Psoas muscle (tissue), 8 donors: Measurements from ENCODE around the gene HS3ST2. TPM values are rescaled to one million over a fixed set of nuclear protein-coding genes. Genes with fewer than 3 reads are reported as not detected.

Experiments
- ATAC-seq, 4 donors: fragments of 200-7000 bp; cut with Tn5 transposase; one replicate each; pipeline ENCODE4 v1.9.1; 2020; ENCODE audit warnings: moderate library complexity in 3 of 4, mild to moderate bottlenecking in 2 of 4
- DNase-seq, 2 donors: peaks; one replicate each; pipeline ENCODE4 v3.0.0-alpha.2; 2020
- H3K27ac ChIP-seq: fragments of 200-600 bp; one replicate; pipeline ENCODE4 v1.8.0; 2022
- H3K27me3 ChIP-seq, 3 donors: fragments of 200-600 bp in 1 of 3; one replicate each; pipeline versions ENCODE4 v1.6.1 to v1.8.0; 2013 to 2022; ENCODE audit warnings: low read length in 2 of 3, mild to moderate bottlenecking in 2 of 3, moderate library complexity in 1 of 3; ENCODE audit not compliant: insufficient read depth in 3 of 3
- H3K36me3 ChIP-seq, 2 donors: fragments of 200-600 bp in 1 of 2; one replicate each; pipeline versions ENCODE4 v1.6.1 to v1.8.0; 2013 to 2022; ENCODE audit warnings: low read depth in 1 of 2, mild to moderate bottlenecking in 1 of 2, moderate library complexity in 1 of 2; ENCODE audit not compliant: insufficient read depth in 1 of 2
- H3K4me1 ChIP-seq: fragments of 200-600 bp; one replicate; pipeline ENCODE4 v1.8.0; 2022
- H3K4me3 ChIP-seq: fragments of 200-600 bp; one replicate; pipeline ENCODE4 v1.8.0; 2022; ENCODE audit warnings: mild to moderate bottlenecking
- H3K9me3 ChIP-seq: fragments of 200-600 bp; one replicate; pipeline ENCODE4 v1.8.0; 2022
- CTCF ChIP-seq: fragments of 200-600 bp; IDR thresholded peaks from one replicate; pipeline ENCODE4 v1.8.0; 2022; ENCODE audit warnings: antibody characterized with exemption
- WGBS, 3 donors: extraction: QIAGEN DNeasy Blood & Tissue Kit; methylation state at CpG; one replicate each; pipeline versions ENCODE4 v1.1.6 to v1.1.7; 2013; 5-methylcytosine and 5-hydroxymethylcytosine counted together
- intact Hi-C, 2 donors: fragments of 100-400 bp; cut with DNase I; formaldehyde crosslinking; loops; one replicate each; pipeline versions ENCODE4 v1.11.0 to v1.14.2; 2022
- polyA plus RNA-seq, 3 donors: library from polyadenylated mRNA; stranded (reverse); fragments of 200-250 nt; gene quantifications; one replicate each; pipeline ENCODE4 v1.2.3, GENCODE V29; 2013
- total RNA-seq, 4 donors: library from RNA; stranded (reverse); fragmentation: NEBNext Ultra II Directional in 2 of 4; extraction: Animal tissue kit (Norgen Biotek cat#: 25700) in 2 of 4; gene quantifications; one replicate each; pipeline versions ENCODE4 v1.2.1 to v1.2.4, GENCODE V29; 2021 to 2023
- donor health status: healthy with polysubstance abuse.
- donor health status: DM: no; HTN: no; CAD: no; lungs with moderate emphysema.
- donor health status: Bipolar disorder and iron deficiency.
- donor health status: healthy.
- donor health status: DM: yes; HTN: yes; CAD: no.
- donor health status: DM: no; HTN: no; CAD: no.
- donor health status: DM: no; HTN: no; CAD: no.
- donor health status: DM: yes; HTN: yes; CAD: no.

Gene HS3ST2
- total and polyA plus RNA-seq, 7 donors = 0.05 to 1.6 (median 0.42) TPM; not detected in 1

DNA sequence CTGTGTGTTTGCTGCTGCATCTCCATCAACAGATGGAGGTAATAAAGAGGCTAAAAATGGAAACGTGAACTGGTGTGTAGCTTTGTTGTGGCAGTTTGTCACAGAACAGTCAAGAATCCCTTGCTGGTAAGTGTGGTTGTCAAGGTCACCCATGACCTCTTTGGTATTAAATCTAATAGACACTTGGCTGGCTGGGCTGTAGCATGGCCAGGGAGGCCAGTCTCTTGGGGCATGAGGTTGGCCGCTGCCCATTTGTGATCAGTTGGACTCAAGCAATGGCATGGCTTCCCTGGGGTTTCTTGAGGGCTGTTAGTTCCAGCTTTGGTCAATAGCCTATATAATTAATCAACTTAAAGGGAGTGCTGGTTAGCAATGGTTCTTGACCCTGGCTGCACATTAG lies 14.8 kb upstream of the HS3ST2 start:
- intact Hi-C loops = no loop called here
- no peak for TF ChIP-seq CTCF
- Histone ChIP-seq H3K4me3 (no peak overlapping the region), H3K27me3 (peaks cover 0 to 11% (median 0%) of the 10 kb centered on the region in 3 donors), H3K9me3 (peaks cover 5% of the 10 kb centered on the region), H3K4me1 (no peaks in the 10 kb centered on the region), H3K27ac (no peak overlapping the region), H3K36me3 (no peaks in the 10 kb centered on the region)
- ATAC-seq (no peak), DNase-seq (no peak)
- WGBS, 3 donors = 30 to 42% (median 37%) methylated on average over 2 of the region's 2 CpGs

GRCh38 chr16:22804893-22805292 lies 9.1 kb upstream of the HS3ST2 start:
- DNase-seq (no peak), ATAC-seq (no peak)
- Histone ChIP-seq H3K27me3 (peaks cover 0 to 19% (median 7%) of the 10 kb centered on the region in 3 donors), H3K27ac (no peak overlapping the region), H3K4me1 (no peaks in the 10 kb centered on the region), H3K36me3 (no peaks in the 10 kb centered on the region), H3K9me3 (no peaks in the 10 kb centered on the region), H3K4me3 (no peak overlapping the region)
- TF ChIP-seq CTCF = no peak
- 78 to 79% (median 79%) methylated on average over 5 of the region's 5 CpGs for WGBS, 3 donors
- intact Hi-C loops = no loop called here

DNA sequence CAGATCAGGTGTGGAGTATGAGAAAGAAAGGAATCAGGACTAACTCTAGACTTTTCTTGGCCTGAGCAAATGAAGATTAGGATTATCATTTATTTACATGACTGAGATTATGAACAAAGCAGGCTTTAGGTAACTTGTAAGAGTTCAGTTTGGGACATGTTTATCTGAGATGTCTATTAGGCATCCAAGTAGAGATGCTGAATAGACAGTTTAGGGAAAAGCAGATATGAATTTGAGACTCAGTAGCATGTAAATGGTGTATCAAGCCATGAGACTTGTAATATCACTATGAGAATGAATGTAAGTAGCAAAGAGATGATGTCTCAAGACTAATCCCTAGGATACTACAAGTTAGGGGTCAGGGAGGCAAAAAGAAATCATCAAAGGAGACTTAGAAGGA lies 8.6 kb upstream of the HS3ST2 start:
- intact Hi-C loops = no loop called here
- H3K4me3 ChIP-seq = no peak overlapping the region
- DNase-seq = no peak
- no peaks in the 10 kb centered on the region for H3K4me1 ChIP-seq
- no peaks in the 10 kb centered on the region for H3K9me3 ChIP-seq
- ATAC-seq = no peak
- H3K36me3 ChIP-seq = no peaks in the 10 kb centered on the region
- peaks cover 0 to 19% (median 7%) of the 10 kb centered on the region in 3 donors for H3K27me3 ChIP-seq
- TF ChIP-seq CTCF = no peak
- no peak overlapping the region for H3K27ac ChIP-seq

GRCh38 chr16:22806811-22807210 lies 7.2 kb upstream of the HS3ST2 start:
- ATAC-seq (no peak), DNase-seq (no peak)
- no peak overlapping the region for H3K27ac ChIP-seq
- WGBS, 3 donors = 72 to 76% (median 74%) methylated on average over 8 of the region's 8 CpGs
- no peaks in the 10 kb centered on the region for H3K36me3 ChIP-seq
- H3K4me3 ChIP-seq = no peak overlapping the region
- intact Hi-C loops = no loop called here
- peaks cover 0 to 19% (median 7%) of the 10 kb centered on the region in 3 donors for H3K27me3 ChIP-seq
- no peaks in the 10 kb centered on the region for H3K4me1 ChIP-seq
- no peak for TF ChIP-seq CTCF
- H3K9me3 ChIP-seq = no peaks in the 10 kb centered on the region

GRCh38 chr16:22810226-22810625 lies 3.7 kb upstream of the HS3ST2 start:
- TF ChIP-seq CTCF = no peak
- H3K4me1 ChIP-seq = no peaks in the 10 kb centered on the region
- intact Hi-C loops = no loop called here
- H3K36me3 ChIP-seq = no peaks in the 10 kb centered on the region
- ATAC-seq = no peak
- H3K27me3 ChIP-seq = peaks cover 4 to 35% (median 4%) of the 10 kb centered on the region in 3 donors
- H3K27ac ChIP-seq = no peak overlapping the region
- no peak for DNase-seq
- H3K9me3 ChIP-seq = no peaks in the 10 kb centered on the region
- no peak overlapping the region for H3K4me3 ChIP-seq
